ENCODE results near the gene LPCAT4. TPM values are rescaled to one million over a fixed set of nuclear protein-coding genes. Genes with fewer than 3 reads are reported as not detected.

Gene LPCAT4
- total and polyA plus RNA-seq, 9 of the 15 experiments (the other 6 are each of a cell fraction or from before 2014, with no cell fraction given): 7.3 to 34.3 (median 14.4) TPM

DNA sequence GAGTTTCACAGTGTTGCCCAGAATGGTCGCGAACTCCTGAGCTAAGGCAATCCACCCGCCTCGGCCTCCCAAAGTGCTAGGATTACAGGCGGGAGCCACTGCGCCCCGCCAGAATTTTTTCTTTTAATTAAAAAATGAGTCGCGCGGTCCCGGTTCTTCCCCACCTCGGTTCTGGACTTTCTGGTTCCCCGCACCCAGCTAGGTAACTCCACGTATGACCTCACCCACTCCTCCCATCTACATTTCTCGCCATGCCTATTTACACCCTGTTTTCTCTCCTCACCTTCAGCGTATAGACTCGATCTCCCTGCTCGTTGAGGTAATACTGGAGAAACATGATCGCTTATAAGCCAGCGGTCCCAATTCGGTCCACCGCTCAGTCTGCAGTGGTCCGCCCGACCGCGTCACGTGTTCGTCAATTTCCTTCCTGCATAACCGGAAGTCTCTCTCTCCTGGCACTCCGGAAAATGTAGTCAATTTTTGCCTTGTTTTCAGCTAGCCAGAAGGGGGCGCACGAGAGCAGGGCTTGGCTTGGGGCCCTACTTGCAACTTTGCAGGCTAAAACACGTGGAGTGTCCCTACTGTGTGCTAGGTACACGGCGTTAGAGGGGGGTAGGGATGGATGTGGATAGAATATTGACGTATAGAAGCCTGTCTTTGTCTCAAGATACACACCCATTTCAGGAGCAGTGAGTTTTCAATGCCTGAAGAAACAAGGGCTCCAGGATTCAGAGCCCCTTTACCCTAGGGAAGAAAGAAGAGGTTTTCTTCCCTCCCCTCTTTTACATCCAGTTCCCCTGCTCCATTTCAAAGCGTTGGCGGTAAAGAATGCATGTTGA lies 24.0 kb downstream of the LPCAT4 start, which contains the start of the genes NOP10 and NUTM1 (continued):
- no peak for TF ChIP-seq HMBOX1 (IDR thresholded peaks at IDR 0.05)
- TF ChIP-seq FOXJ2 (tag; IDR thresholded peaks at IDR 0.05): no peak
- peak; percentile 85 for TF ChIP-seq RBBP5 (IDR thresholded peaks at IDR 0.05; ENCODE audit: borderline replicate concordance, insufficient read depth, low read length, poor library complexity, severe bottlenecking)
- TF ChIP-seq NR4A1 (CRISPR knock-in tag; IDR thresholded peaks at IDR 0.05): no peak
- no peak for TF ChIP-seq NR4A1 (tag; IDR thresholded peaks at IDR 0.05)
- TF ChIP-seq SMC3 (conservative IDR thresholded peaks at IDR 0.05; ENCODE audit: insufficient read depth, low read depth, low read length): peak; percentile 57
- no peak for TF ChIP-seq ETS2 (tag; IDR thresholded peaks at IDR 0.05; ENCODE audit: borderline replicate concordance, poor library complexity, severe bottlenecking)
- TF ChIP-seq TSC22D4 (tag; IDR thresholded peaks at IDR 0.05): no peak
- TF ChIP-seq, protein P1, sequence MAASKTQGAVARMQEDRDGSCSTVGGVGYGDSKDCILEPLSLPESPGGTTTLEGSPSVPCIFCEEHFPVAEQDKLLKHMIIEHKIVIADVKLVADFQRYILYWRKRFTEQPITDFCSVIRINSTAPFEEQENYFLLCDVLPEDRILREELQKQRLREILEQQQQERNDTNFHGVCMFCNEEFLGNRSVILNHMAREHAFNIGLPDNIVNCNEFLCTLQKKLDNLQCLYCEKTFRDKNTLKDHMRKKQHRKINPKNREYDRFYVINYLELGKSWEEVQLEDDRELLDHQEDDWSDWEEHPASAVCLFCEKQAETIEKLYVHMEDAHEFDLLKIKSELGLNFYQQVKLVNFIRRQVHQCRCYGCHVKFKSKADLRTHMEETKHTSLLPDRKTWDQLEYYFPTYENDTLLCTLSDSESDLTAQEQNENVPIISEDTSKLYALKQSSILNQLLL (CRISPR knock-in tag; IDR thresholded peaks at IDR 0.05; ENCODE audit: borderline replicate concordance): no peak
- no peak for TF ChIP-seq SRSF1 (IDR thresholded peaks at IDR 0.05; ENCODE audit: low read depth, low read length)
- TF ChIP-seq RAD51 (IDR thresholded peaks at IDR 0.05; ENCODE audit: borderline replicate concordance, low read depth): peak; percentile 96
- no peak for TF ChIP-seq HNRNPK (IDR thresholded peaks at IDR 0.05; ENCODE audit: low read depth, low read length, poor library complexity, severe bottlenecking)
- no peak for TF ChIP-seq NR3C1 (CRISPR knock-in tag; IDR thresholded peaks at IDR 0.05)
- no peak for TF ChIP-seq ERF (CRISPR knock-in tag; IDR thresholded peaks at IDR 0.05)
- TF ChIP-seq CBX1 (IDR thresholded peaks at IDR 0.05; ENCODE audit: low read depth): peak; percentile 93
- TF ChIP-seq, protein P2, sequence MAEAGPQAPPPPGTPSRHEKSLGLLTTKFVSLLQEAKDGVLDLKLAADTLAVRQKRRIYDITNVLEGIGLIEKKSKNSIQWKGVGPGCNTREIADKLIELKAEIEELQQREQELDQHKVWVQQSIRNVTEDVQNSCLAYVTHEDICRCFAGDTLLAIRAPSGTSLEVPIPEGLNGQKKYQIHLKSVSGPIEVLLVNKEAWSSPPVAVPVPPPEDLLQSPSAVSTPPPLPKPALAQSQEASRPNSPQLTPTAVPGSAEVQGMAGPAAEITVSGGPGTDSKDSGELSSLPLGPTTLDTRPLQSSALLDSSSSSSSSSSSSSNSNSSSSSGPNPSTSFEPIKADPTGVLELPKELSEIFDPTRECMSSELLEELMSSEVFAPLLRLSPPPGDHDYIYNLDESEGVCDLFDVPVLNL (CRISPR knock-in tag; IDR thresholded peaks at IDR 0.05; ENCODE audit: low read depth): no peak
- TF ChIP-seq KAT8 (IDR thresholded peaks at IDR 0.05; ENCODE audit: low read depth): no peak
- TF ChIP-seq ZNF77 (CRISPR knock-in tag; IDR thresholded peaks at IDR 0.05): no peak
- TF ChIP-seq RCOR1 (IDR thresholded peaks at IDR 0.05; ENCODE audit: borderline replicate concordance in 1 of 2, low read depth in 2 of 2, low read length in 2 of 2): peak in 1 of 2 experiments; percentile 78; a peak in 2 of 4 replicates
- no peak for TF ChIP-seq CBX5 (IDR thresholded peaks at IDR 0.05; ENCODE audit: borderline replicate concordance, low read depth)
- TF ChIP-seq FOXA1 (IDR thresholded peaks at IDR 0.05; ENCODE audit: borderline replicate concordance): no peak
- no peak for TF ChIP-seq ZFP91 (CRISPR knock-in tag; IDR thresholded peaks at IDR 0.05)
- TF ChIP-seq MIER1 (IDR thresholded peaks at IDR 0.05; ENCODE audit: low read depth): no peak
- no peak for TF ChIP-seq CHD1 (IDR thresholded peaks at IDR 0.05; ENCODE audit: low read length)

All from K562 (cell line).